Measurements from ENCODE around the gene AK4. TPM values are rescaled to one million over a fixed set of nuclear protein-coding genes. Genes with fewer than 3 reads are reported as not detected.

The AK4 gene
- total RNA-seq, 1 donor from 2014 or later: 23.4 TPM

DNA sequence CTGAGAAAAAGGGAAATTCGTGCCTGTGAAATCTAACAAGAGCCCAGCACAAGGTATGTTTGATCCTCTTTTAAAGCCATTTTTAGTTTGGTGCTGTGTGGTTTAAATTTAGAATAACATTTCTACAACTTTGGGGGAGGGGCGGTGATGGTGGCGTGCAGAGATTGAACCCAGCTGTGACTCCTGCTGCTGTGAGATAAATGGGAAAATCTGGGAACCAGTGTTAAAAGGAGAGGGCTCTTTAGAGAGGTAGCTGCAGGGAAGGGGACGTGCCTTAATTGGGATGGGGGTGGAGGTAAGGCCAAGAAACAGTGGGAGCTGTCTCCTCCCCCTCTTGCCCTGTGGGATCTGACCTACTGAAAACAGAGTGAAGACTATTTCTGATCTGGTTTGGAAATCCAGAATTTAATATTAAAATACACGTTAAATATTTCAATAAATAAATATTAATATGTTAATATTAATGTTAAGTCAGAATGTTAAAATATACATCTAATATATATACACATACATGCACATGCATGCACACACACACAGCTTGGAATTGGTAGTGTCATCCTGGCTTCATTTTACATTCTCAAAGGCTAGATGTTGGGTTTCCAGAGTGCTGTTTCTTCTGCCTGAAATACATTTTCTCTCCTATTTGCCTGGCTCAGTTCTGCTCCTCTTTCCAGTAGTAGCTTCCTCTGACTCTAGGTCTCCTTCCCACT lies 131.2 kb downstream of the AK4 start:
- Mint-ChIP-seq H3K4me3 (ENCODE audit: unreplicated experiment) (peak overlapping the region; percentile 39), H3K27ac (ENCODE audit: unreplicated experiment) (peak overlapping the region; percentile 81), H3K27me3 (ENCODE audit: unreplicated experiment) (no peaks in the 10 kb centered on the region), H3K4me1 (ENCODE audit: unreplicated experiment) (peaks cover 76% of the 10 kb centered on the region), H3K36me3 (ENCODE audit: unreplicated experiment) (peaks cover 14% of the 10 kb centered on the region), H3K9me3 (ENCODE audit: unreplicated experiment) (no peaks in the 10 kb centered on the region)
- no peak for DNase-seq (ENCODE audit: extremely low spot score, unreplicated experiment)
- TF ChIP-seq CTCF (IDR thresholded peaks at IDR 0.05): no peak

Other genes with a start within 250 kb of the AK4 start
- gene JAK1, start 181.7 kb upstream of the AK4 start, total RNA-seq: 103 TPM in 2 replicates
- gene DNAJC6, start 161.3 kb downstream of the AK4 start, total RNA-seq: 50.8 and 53.8 TPM in 2 replicates